Heart left ventricle (tissue), 16 donors: ENCODE results near the gene ADCY9. TPM values are rescaled to one million over a fixed set of nuclear protein-coding genes. Genes with fewer than 3 reads are reported as not detected.
"Not testable (repeated sequence)": the region's sequence is repeated elsewhere in the genome, so short reads cannot be mapped to it uniquely, and the experiment has no call there.

Experiments used
- ATAC-seq, 4 donors: fragments of 200-7000 bp; cut with Tn5 transposase; one replicate each; pipeline ENCODE4 v1.9.1; 2020 to 2022; ENCODE audit warnings: moderate library complexity in 4 of 4, mild to moderate bottlenecking in 3 of 4, moderate number of reproducible peaks in 1 of 4
- DNase-seq, 5 donors: peaks; one replicate each; pipeline ENCODE4 v3.0.0-alpha.2; 2020
- H3K27ac ChIP-seq, 12 donors: fragments of 200-600 bp; sonication (generic) in 4 of 12; one replicate each; pipeline versions ENCODE4 v1.5.0 to v1.8.0; 2016 to 2022; ENCODE audit warnings: mild to moderate bottlenecking in 2 of 12
- H3K27me3 ChIP-seq, 9 donors: fragments of 200-600 bp; sonication (generic) in 2 of 9; one replicate each; pipeline versions ENCODE4 v1.5.1 to v1.8.0; 2016 to 2022; ENCODE audit warnings: mild to moderate bottlenecking in 3 of 9
- H3K36me3 ChIP-seq, 9 donors: fragments of 200-600 bp; sonication (generic) in 2 of 9; one replicate each; pipeline versions ENCODE4 v1.5.0 to v1.8.0; 2018 to 2022; ENCODE audit warnings: mild to moderate bottlenecking in 2 of 9
- H3K4me1 ChIP-seq, 12 donors: fragments of 200-600 bp; sonication (generic) in 4 of 12; one replicate each; pipeline versions ENCODE4 v1.5.0 to v1.8.0; 2016 to 2022; ENCODE audit warnings: mild to moderate bottlenecking in 3 of 12
- H3K4me3 ChIP-seq, 12 donors: fragments of 200-600 bp; sonication (generic) in 4 of 12; one replicate each; pipeline versions ENCODE4 v1.5.0 to v1.8.0; 2017 to 2022; ENCODE audit warnings: mild to moderate bottlenecking in 9 of 12, moderate library complexity in 4 of 12
- H3K9me3 ChIP-seq, 12 donors: fragments of 200-600 bp; sonication (generic) in 4 of 12; one replicate each; pipeline versions ENCODE4 v1.5.0 to v1.8.0; 2016 to 2022; ENCODE audit warnings: mild to moderate bottlenecking in 1 of 12
- CTCF ChIP-seq, 12 donors: fragments of 200-600 bp; sonication (generic) in 4 of 12; IDR thresholded peaks; one replicate each; pipeline versions ENCODE4 v1.5.0 to v1.8.0; 2018 to 2022; ENCODE audit warnings: antibody characterized with exemption in 12 of 12, mild to moderate bottlenecking in 5 of 12
- POLR2A ChIP-seq, 2 donors: fragments of 450-650 bp; IDR thresholded peaks; one replicate each; pipeline ENCODE4 v1.6.1; 2017; ENCODE audit warnings: antibody characterized with exemption in 2 of 2, mild to moderate bottlenecking in 2 of 2, moderate library complexity in 2 of 2
- WGBS, 4 donors: extraction: QIAGEN DNeasy Blood & Tissue Kit in 2 of 4; methylation state at CpG; one replicate each; pipeline versions ENCODE4 v1.1.5 to v1.1.7; 2013 to 2018; 5-methylcytosine and 5-hydroxymethylcytosine counted together
- intact Hi-C, 10 donors: fragments of 100-400 bp; cut with DNase I; formaldehyde crosslinking; loops; one replicate each; pipeline versions ENCODE4 v1.11.1 to v1.14.2; 2022
- polyA plus RNA-seq, 2 donors: library from polyadenylated mRNA; stranded (reverse); fragments of 200-250 nt; gene quantifications; one replicate each; pipeline ENCODE4 v1.2.3, GENCODE V29; 2013
- total RNA-seq, 9 donors: library from RNA; depleted of rRNA in 2 of 9; stranded (reverse); fragments of >200 nt in 2 of 9; fragmentation: NEBNext Ultra II Directional in 3 of 9; extraction: Animal tissue kit (Norgen Biotek cat#: 25700) in 3 of 9; gene quantifications; one replicate each; pipeline versions ENCODE4 v1.1.0 to v1.2.4, GENCODE V29; 2016 to 2023
- donor health status: ischemic (EF 13 %, LVEDD 7.1; RV severe dilation, severe dysfunction).
- donor health status: healthy with polysubstance abuse.
- donor health status: DM: no; HTN: yes; CAD: no.
- donor health status: DM: no; HTN: no; CAD: no.
- donor health status: ischemic (EF 25% LVEDD 6.9; RV normal size, moderate dysfunction).
- donor health status: ischemic (EF 25% LVEDD 5.7; RV mildly dilated, moderate dysfunction).
- donor health status: healthy.
- donor health status: DM: yes; HTN: yes; CAD: no.
- donor health status: ischemic (EF 35%, LVEDD 5.7; RV mildly dilated, moderate dysfunction).
- donor health status: nonischemic (EF 11% LVEDD 7.7; RV severe dilation, severe dysfunction).
- donor health status: DM: yes; HTN: yes; CAD: no.
- donor health status: PGD.
- donor health status: ischemic (EF 29% LVEDD 5.4; RV normal size, mild dysfunction).
- donor health status: nonischemic (EF 23%, LVEDD 6.1; RV moderate dilation, normal function).

The ADCY9 gene
- total and polyA plus RNA-seq, 11 donors = 11.8 to 85.8 (median 45.0) TPM

GRCh38 chr16:3963886-3964685, 152.2 kb downstream of the ADCY9 start:
- Histone ChIP-seq H3K36me3 (peaks cover 0 to 15% (median 9%) of the 10 kb centered on the region in 9 donors), H3K9me3 (peaks cover 0 to 6% (median 0%) of the 10 kb centered on the region in 12 donors), H3K27ac (peak overlapping the region in 2 of 12 donors; percentile 42 to 45), H3K27me3 (no peaks in the 10 kb centered on the region), H3K4me1 (peaks cover 0 to 48% (median 35%) of the 10 kb centered on the region in 12 donors), H3K4me3 (no peak overlapping the region)
- DNase-seq (no peak), ATAC-seq (no peak)
- WGBS, 4 donors = 52 to 70% (median 60%) methylated on average over 16 to 29 of the region's 29 CpGs
- TF ChIP-seq CTCF (IDR thresholded peaks at IDR 0.05) (no peak), POLR2A (IDR thresholded peaks at IDR 0.05) (no peak)
- intact Hi-C loops = no loop called here

- intact Hi-C loops = no loop called here
- peaks cover 0 to 51% (median 38%) of the 10 kb centered on the region in 12 donors for H3K4me1 ChIP-seq
- DNase-seq = no peak
- H3K9me3 ChIP-seq = peaks cover 0 to 6% (median 0%) of the 10 kb centered on the region in 12 donors
- ATAC-seq = peak in 2 of 4 donors; percentile 4 to 6
- peak overlapping the region in 2 of 12 donors; percentile 12 to 39 for H3K27ac ChIP-seq
- WGBS, 4 donors = 35 to 60% (median 41%) methylated on average over 17 of the region's 17 CpGs
- TF ChIP-seq POLR2A (IDR thresholded peaks at IDR 0.05) (no peak), CTCF (IDR thresholded peaks at IDR 0.05) (no peak)
- peaks cover 0 to 15% (median 9%) of the 10 kb centered on the region in 9 donors for H3K36me3 ChIP-seq
- H3K4me3 ChIP-seq = peak overlapping the region in 4 of 12 donors; percentile 6 to 16 (median 14)
- no peaks in the 10 kb centered on the region for H3K27me3 ChIP-seq
Measured at GRCh38 chr16:3963203-3963602, 153.0 kb downstream of the ADCY9 start.

GRCh38 chr16:3961449-3961849, 154.8 kb downstream of the ADCY9 start:
- Histone ChIP-seq H3K36me3 (peaks cover 0 to 12% (median 9%) of the 10 kb centered on the region in 9 donors), H3K27ac (peak overlapping the region in 10 of 12 donors; percentile 53 to 84 (median 70)), H3K4me3 (peak overlapping the region in 6 of 12 donors; percentile 38 to 59 (median 56)), H3K27me3 (no peaks in the 10 kb centered on the region), H3K4me1 (peaks cover 0 to 51% (median 38%) of the 10 kb centered on the region in 12 donors), H3K9me3 (peaks cover 0 to 5% (median 0%) of the 10 kb centered on the region in 12 donors)
- TF ChIP-seq CTCF (IDR thresholded peaks at IDR 0.05) (no peak), POLR2A (IDR thresholded peaks at IDR 0.05) (no peak)
- WGBS, 4 donors = 83 to 89% (median 84%) methylated on average over 11 of the region's 11 CpGs
- intact Hi-C loops = no loop called here
- DNase-seq (no peak), ATAC-seq (no peak)

- peak in 1 of 4 donors; percentile 1 for ATAC-seq
- intact Hi-C loops = loop anchor here in 3 of 10 donors (1.0 to 10.0 kb wide), 4 partner anchors 21 to 215 kb away; partner anchors contain the start of genes ADCY9 (in 1 of the 3) and CREBBP (in 1 of the 3)
- 54 to 70% (median 64%) methylated on average over 14 of the region's 14 CpGs for WGBS, 4 donors
Measured at GRCh38 chr16:3959926-3960590, 156.2 kb downstream of the ADCY9 start.

More at GRCh38 chr16:3959926-3960590, 156.2 kb downstream of the ADCY9 start:
- H3K4me1 ChIP-seq = peaks cover 0 to 51% (median 38%) of the 10 kb centered on the region in 12 donors
- not testable (repeated sequence) for H3K27me3 ChIP-seq, H3K9me3 ChIP-seq, DNase-seq, H3K36me3 ChIP-seq
- H3K27ac ChIP-seq = peak overlapping the region; percentile 49 to 84 (median 70)
- H3K4me3 ChIP-seq = peak overlapping the region; percentile 12 to 59 (median 48)
